ENCODE measurements around the gene SORBS2.

The SORBS2 gene

GRCh38 chr4:185683222-185683621, 128.8 kb downstream of the SORBS2 start:
- no peak for DNase-seq
- Histone ChIP-seq H3K4me1 (ENCODE audit: control insufficient read depth, insufficient read depth, low read length, poor library complexity, severe bottlenecking) (no peaks in the 10 kb centered on the region), H3K9me3 (ENCODE audit: control insufficient read depth, low read length) (no peaks in the 10 kb centered on the region), H3K27ac (ENCODE audit: insufficient read depth, low read length, poor library complexity, severe bottlenecking) (no peak overlapping the region), H3K36me3 (ENCODE audit: control insufficient read depth, insufficient read depth, low read length) (no peaks in the 10 kb centered on the region), H3K4me3 (ENCODE audit: insufficient read depth, low read depth, low read length, poor library complexity, severe bottlenecking) (no peak overlapping the region), H3K27me3 (replicated peaks; ENCODE audit: control insufficient read depth, insufficient read depth, low read length, poor library complexity, severe bottlenecking) (no peaks in the 10 kb centered on the region)

- Histone ChIP-seq H3K4me1 (ENCODE audit: control insufficient read depth, insufficient read depth, low read length, poor library complexity, severe bottlenecking) (no peaks in the 10 kb centered on the region), H3K27me3 (replicated peaks; ENCODE audit: control insufficient read depth, insufficient read depth, low read length, poor library complexity, severe bottlenecking) (no peaks in the 10 kb centered on the region), H3K4me3 (ENCODE audit: insufficient read depth, low read depth, low read length, poor library complexity, severe bottlenecking) (no peak overlapping the region), H3K36me3 (ENCODE audit: control insufficient read depth, insufficient read depth, low read length) (no peaks in the 10 kb centered on the region), H3K9me3 (ENCODE audit: control insufficient read depth, low read length) (no peaks in the 10 kb centered on the region), H3K27ac (ENCODE audit: insufficient read depth, low read length, poor library complexity, severe bottlenecking) (no peak overlapping the region)
- no peak for DNase-seq
These were observed 129.8 kb downstream of the SORBS2 start for GRCh38 chr4:185682236-185682635.

- Histone ChIP-seq H3K4me3 (ENCODE audit: insufficient read depth, low read depth, low read length, poor library complexity, severe bottlenecking) (no peak overlapping the region), H3K27me3 (replicated peaks; ENCODE audit: control insufficient read depth, insufficient read depth, low read length, poor library complexity, severe bottlenecking) (no peaks in the 10 kb centered on the region), H3K27ac (ENCODE audit: insufficient read depth, low read length, poor library complexity, severe bottlenecking) (no peak overlapping the region), H3K9me3 (ENCODE audit: control insufficient read depth, low read length) (no peaks in the 10 kb centered on the region), H3K36me3 (ENCODE audit: control insufficient read depth, insufficient read depth, low read length) (no peaks in the 10 kb centered on the region), H3K4me1 (ENCODE audit: control insufficient read depth, insufficient read depth, low read length, poor library complexity, severe bottlenecking) (no peaks in the 10 kb centered on the region)
- no peak for DNase-seq
These were observed 130.4 kb downstream of the SORBS2 start for GRCh38 chr4:185681604-185682003.

GRCh38 chr4:185680617-185681016, 131.4 kb downstream of the SORBS2 start:
- Histone ChIP-seq H3K4me1 (ENCODE audit: control insufficient read depth, insufficient read depth, low read length, poor library complexity, severe bottlenecking) (no peaks in the 10 kb centered on the region), H3K4me3 (ENCODE audit: insufficient read depth, low read depth, low read length, poor library complexity, severe bottlenecking) (no peak overlapping the region), H3K27ac (ENCODE audit: insufficient read depth, low read length, poor library complexity, severe bottlenecking) (no peak overlapping the region), H3K36me3 (ENCODE audit: control insufficient read depth, insufficient read depth, low read length) (no peaks in the 10 kb centered on the region), H3K9me3 (ENCODE audit: control insufficient read depth, low read length) (no peaks in the 10 kb centered on the region), H3K27me3 (replicated peaks; ENCODE audit: control insufficient read depth, insufficient read depth, low read length, poor library complexity, severe bottlenecking) (no peaks in the 10 kb centered on the region)
- no peak for DNase-seq

- Histone ChIP-seq H3K9me3 (ENCODE audit: control insufficient read depth, low read length) (no peaks in the 10 kb centered on the region), H3K4me1 (ENCODE audit: control insufficient read depth, insufficient read depth, low read length, poor library complexity, severe bottlenecking) (no peaks in the 10 kb centered on the region), H3K36me3 (ENCODE audit: control insufficient read depth, insufficient read depth, low read length) (no peaks in the 10 kb centered on the region), H3K4me3 (ENCODE audit: insufficient read depth, low read depth, low read length, poor library complexity, severe bottlenecking) (no peak overlapping the region), H3K27me3 (replicated peaks; ENCODE audit: control insufficient read depth, insufficient read depth, low read length, poor library complexity, severe bottlenecking) (no peaks in the 10 kb centered on the region), H3K27ac (ENCODE audit: insufficient read depth, low read length, poor library complexity, severe bottlenecking) (no peak overlapping the region)
- no peak for DNase-seq
These were observed 132.5 kb downstream of the SORBS2 start for GRCh38 chr4:185679523-185679922.

- no peaks in the 10 kb centered on the region for H3K4me1 ChIP-seq (ENCODE audit: control insufficient read depth, insufficient read depth, low read length, poor library complexity, severe bottlenecking)
- no peak overlapping the region for H3K4me3 ChIP-seq (ENCODE audit: insufficient read depth, low read depth, low read length, poor library complexity, severe bottlenecking)
- no peaks in the 10 kb centered on the region for H3K27me3 ChIP-seq (replicated peaks; ENCODE audit: control insufficient read depth, insufficient read depth, low read length, poor library complexity, severe bottlenecking)
- no peaks in the 10 kb centered on the region for H3K36me3 ChIP-seq (ENCODE audit: control insufficient read depth, insufficient read depth, low read length)
- H3K9me3 ChIP-seq (ENCODE audit: control insufficient read depth, low read length): no peaks in the 10 kb centered on the region
- no peak overlapping the region for H3K27ac ChIP-seq (ENCODE audit: insufficient read depth, low read length, poor library complexity, severe bottlenecking)
- DNase-seq: no peak
These were observed 134.2 kb downstream of the SORBS2 start for GRCh38 chr4:185677637-185678314.

- H3K4me3 ChIP-seq (ENCODE audit: insufficient read depth, low read depth, low read length, poor library complexity, severe bottlenecking): no peak overlapping the region
- no peaks in the 10 kb centered on the region for H3K36me3 ChIP-seq (ENCODE audit: control insufficient read depth, insufficient read depth, low read length)
- no peak for DNase-seq
- H3K27ac ChIP-seq (ENCODE audit: insufficient read depth, low read length, poor library complexity, severe bottlenecking): no peak overlapping the region
- H3K4me1 ChIP-seq (ENCODE audit: control insufficient read depth, insufficient read depth, low read length, poor library complexity, severe bottlenecking): no peaks in the 10 kb centered on the region
- H3K27me3 ChIP-seq (replicated peaks; ENCODE audit: control insufficient read depth, insufficient read depth, low read length, poor library complexity, severe bottlenecking): no peaks in the 10 kb centered on the region
- no peaks in the 10 kb centered on the region for H3K9me3 ChIP-seq (ENCODE audit: control insufficient read depth, low read length)
These were observed 139.4 kb downstream of the SORBS2 start for GRCh38 chr4:185672618-185673017.

GRCh38 chr4:185672151-185672550, 139.8 kb downstream of the SORBS2 start:
- H3K36me3 ChIP-seq (ENCODE audit: control insufficient read depth, insufficient read depth, low read length): no peaks in the 10 kb centered on the region
- no peak overlapping the region for H3K27ac ChIP-seq (ENCODE audit: insufficient read depth, low read length, poor library complexity, severe bottlenecking)
- no peaks in the 10 kb centered on the region for H3K4me1 ChIP-seq (ENCODE audit: control insufficient read depth, insufficient read depth, low read length, poor library complexity, severe bottlenecking)
- no peaks in the 10 kb centered on the region for H3K27me3 ChIP-seq (replicated peaks; ENCODE audit: control insufficient read depth, insufficient read depth, low read length, poor library complexity, severe bottlenecking)
- H3K4me3 ChIP-seq (ENCODE audit: insufficient read depth, low read depth, low read length, poor library complexity, severe bottlenecking): no peak overlapping the region
- no peak for DNase-seq
- H3K9me3 ChIP-seq (ENCODE audit: control insufficient read depth, low read length): no peaks in the 10 kb centered on the region

GRCh38 chr4:185671496-185671895, 140.5 kb downstream of the SORBS2 start:
- Histone ChIP-seq H3K9me3 (ENCODE audit: control insufficient read depth, low read length) (no peaks in the 10 kb centered on the region), H3K36me3 (ENCODE audit: control insufficient read depth, insufficient read depth, low read length) (no peaks in the 10 kb centered on the region), H3K27ac (ENCODE audit: insufficient read depth, low read length, poor library complexity, severe bottlenecking) (no peak overlapping the region), H3K27me3 (replicated peaks; ENCODE audit: control insufficient read depth, insufficient read depth, low read length, poor library complexity, severe bottlenecking) (no peaks in the 10 kb centered on the region), H3K4me1 (ENCODE audit: control insufficient read depth, insufficient read depth, low read length, poor library complexity, severe bottlenecking) (no peaks in the 10 kb centered on the region), H3K4me3 (ENCODE audit: insufficient read depth, low read depth, low read length, poor library complexity, severe bottlenecking) (no peak overlapping the region)
- no peak for DNase-seq

- no peak for DNase-seq
- H3K27me3 ChIP-seq (replicated peaks; ENCODE audit: control insufficient read depth, insufficient read depth, low read length, poor library complexity, severe bottlenecking): no peaks in the 10 kb centered on the region
- no peak overlapping the region for H3K27ac ChIP-seq (ENCODE audit: insufficient read depth, low read length, poor library complexity, severe bottlenecking)
- no peaks in the 10 kb centered on the region for H3K9me3 ChIP-seq (ENCODE audit: control insufficient read depth, low read length)
- no peaks in the 10 kb centered on the region for H3K4me1 ChIP-seq (ENCODE audit: control insufficient read depth, insufficient read depth, low read length, poor library complexity, severe bottlenecking)
- no peak overlapping the region for H3K4me3 ChIP-seq (ENCODE audit: insufficient read depth, low read depth, low read length, poor library complexity, severe bottlenecking)
- no peaks in the 10 kb centered on the region for H3K36me3 ChIP-seq (ENCODE audit: control insufficient read depth, insufficient read depth, low read length)
These were observed 140.9 kb downstream of the SORBS2 start for GRCh38 chr4:185671066-185671465.
